HG03520 (cell line): Measurements from ENCODE around the gene TEX26.

Experiments
- ATAC-seq: cut with Tn5 transposase; IDR thresholded peaks from one replicate; pipeline ENCODE4 v1.9.1; 2021; ENCODE audit warnings: mild to moderate bottlenecking, moderate library complexity; ENCODE audit not compliant: unreplicated experiment

Gene TEX26

DNA sequence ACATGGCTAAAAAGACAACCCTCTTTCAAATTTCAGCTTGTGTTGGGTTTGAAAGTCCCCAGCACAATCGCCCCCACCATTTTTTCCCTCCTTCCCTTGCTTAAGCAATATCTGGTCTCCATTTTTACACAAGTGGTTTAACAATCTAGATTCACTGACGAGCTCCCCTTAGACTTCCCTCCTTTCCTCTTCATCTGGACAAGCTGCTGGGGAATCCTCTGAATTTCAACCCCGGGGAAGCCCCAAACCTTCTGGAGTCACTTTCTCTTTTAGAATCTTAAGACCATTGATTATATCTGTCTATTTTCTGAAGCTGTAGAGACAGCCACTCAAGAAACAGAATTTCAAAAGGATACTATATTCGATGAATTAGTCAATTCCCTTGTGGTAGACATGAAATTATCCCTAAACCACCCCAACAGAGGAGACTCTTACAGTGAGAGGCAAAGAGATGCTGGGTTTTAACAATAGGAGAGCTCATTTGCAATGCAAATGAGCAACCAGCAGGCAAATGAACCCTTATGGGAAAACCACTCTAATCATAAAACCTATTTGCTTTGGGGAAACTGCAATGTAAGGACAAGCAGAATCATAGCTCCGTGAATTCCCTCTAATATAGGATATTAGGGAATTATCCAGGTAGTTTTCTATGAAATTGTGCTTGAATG, 78.9 kb downstream of the TEX26 start:
- ATAC-seq: no peak

DNA sequence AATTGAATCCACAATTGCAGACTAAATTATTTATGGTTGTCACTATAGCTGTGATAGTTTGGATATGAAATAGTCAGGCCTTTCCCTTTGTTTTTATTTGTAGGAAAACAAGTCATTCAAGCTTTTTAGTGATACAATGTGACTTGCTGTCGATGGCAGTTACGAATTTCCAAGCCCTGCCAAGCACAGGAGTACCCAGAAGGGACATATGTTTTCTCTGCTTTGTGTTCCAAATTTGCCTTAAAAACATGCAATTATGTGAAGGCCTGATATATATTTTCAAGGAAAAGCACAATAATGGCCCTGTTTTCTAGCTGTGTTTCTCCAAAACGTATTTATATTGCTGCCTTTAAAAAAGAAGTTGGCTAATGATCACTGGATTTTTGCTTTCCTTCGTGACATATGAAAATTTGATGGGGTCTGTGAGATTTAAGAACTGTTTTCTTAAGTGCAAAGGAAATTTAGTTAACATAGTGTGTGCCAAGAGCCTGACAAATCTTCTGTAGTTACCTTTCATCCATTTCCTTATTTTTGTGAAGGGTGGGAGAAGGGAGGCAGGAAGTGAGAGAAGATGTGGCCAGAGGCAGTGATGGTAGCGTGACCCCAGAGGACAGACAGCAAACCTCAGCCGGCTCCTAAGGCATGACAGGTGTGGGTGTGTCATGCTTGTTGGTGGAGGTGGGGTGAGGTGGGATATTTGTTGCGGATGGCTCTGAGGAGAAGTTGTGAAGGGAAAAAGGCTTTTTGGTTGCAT, 79.6 kb downstream of the TEX26 start:
- no peak for ATAC-seq

DNA sequence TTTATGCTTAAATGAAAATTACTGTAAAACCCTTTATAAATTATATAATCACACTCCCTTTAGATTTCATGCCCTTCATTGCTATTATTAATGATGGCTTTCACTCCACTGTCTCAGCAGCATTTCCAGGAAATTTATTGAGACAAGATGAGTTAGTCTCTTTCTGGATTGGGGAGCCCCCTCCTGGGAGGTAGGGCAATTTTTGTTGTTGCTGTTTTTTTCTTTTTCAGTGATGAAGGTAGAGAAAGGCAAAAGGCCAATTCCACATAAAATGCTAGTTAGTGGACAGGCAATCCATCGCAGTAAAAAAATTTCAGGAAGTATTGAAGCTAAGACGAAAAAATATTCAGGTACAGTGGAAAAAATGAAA, 80.2 kb downstream of the TEX26 start:
- no peak for ATAC-seq

DNA sequence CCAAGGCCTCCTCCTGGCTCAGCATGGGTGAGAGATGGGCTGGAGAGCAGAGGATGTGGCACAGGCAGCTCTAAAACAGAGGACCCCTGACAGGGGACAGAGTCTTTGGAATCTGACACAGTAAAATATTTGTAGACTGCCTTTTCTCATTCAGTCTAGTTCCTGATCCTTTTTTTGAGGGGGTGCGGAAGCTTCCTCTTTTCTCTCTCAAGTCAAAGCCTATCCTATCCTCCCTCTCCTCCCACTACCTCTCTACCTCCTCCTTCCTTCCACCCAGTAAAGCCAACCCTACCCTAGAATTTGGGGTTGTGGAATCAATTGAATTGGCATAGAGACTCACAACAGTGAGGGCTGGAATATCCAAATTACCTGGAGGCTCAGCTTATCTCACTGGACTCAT, 82.0 kb downstream of the TEX26 start:
- ATAC-seq: no peak

DNA sequence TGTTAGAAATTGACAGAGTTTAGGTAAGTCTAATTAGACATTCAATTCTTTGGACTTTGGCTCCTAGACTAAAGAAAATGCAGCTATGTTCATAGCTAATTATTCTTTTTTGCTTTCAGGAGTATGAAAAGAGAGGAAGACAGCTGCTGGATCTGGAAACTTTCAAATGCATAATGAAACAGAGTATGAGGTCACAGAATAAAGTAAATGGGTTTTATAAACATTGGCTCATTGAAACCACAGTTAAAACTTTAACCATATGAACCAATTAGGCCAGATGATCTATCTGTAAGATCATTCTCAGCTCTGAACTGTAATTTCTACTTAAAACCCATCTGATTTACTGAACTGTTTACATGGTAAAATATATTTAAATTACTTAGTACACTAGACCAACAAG, 82.7 kb downstream of the TEX26 start:
- ATAC-seq: no peak

DNA sequence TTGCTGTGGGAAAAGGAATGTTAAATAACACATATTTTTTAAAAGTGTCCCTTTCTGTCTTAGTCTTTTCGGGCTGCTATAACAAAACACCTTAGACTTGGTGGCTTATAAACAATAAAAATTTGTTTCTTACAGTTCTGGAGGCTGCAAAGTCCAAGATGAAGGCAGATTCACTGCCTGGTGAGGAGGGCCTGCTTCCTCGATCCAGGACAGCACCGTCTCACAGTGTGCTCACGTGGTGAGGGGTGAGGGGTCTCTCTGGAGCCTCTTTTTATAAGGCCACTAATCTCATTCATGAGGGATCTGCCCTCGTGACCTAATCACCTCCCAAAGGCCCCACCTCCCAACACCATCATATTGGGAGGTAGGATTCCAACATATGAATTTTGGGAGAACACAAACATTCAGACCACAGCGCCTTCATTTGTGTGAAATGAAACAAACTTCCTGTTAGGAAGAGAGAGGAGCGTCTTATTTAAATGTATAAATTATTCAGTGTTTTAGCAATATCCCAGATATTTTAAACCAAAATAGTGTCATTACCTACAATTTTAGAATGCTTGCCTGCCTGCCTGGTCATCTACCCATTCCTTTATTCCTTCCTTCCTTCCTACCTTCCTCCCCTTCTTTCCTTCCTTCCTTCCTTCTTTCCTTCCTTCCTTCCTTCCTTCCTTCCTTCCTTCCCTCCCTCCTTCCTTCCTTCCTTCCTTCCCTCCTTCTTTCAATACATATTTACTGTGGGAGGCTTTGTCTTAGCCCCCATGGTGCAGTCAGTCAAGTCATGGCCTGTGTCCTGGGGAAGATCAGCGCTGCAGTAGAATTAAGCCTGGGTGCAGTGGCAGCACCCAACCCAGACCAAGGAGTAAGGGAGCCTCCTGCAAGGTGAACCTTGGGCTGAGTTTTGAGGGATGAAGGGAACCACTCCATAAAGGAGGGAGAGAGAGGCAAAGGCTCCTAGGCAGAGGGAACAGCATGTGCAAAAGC, 84.2 kb downstream of the TEX26 start:
- no peak for ATAC-seq

DNA sequence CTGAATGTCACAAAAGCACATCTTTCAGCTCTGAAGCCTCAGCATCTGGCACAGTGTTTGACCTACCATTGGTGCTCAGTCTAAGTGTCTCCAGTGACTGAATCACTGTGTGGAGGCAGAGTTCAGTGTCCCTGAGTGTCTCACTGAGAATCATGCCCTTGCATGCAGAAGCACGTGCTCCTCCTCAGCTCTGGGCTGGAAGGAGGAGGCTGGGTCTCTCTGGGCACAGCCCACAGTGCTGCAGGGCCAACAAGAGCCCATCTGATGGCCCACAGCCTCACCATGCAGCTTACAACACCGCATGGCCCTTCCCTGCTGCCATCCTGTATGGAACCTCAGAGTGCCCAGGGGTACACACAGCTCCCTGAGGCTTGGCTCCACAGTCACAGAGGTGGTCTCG, 86.1 kb downstream of the TEX26 start:
- ATAC-seq: no peak

DNA sequence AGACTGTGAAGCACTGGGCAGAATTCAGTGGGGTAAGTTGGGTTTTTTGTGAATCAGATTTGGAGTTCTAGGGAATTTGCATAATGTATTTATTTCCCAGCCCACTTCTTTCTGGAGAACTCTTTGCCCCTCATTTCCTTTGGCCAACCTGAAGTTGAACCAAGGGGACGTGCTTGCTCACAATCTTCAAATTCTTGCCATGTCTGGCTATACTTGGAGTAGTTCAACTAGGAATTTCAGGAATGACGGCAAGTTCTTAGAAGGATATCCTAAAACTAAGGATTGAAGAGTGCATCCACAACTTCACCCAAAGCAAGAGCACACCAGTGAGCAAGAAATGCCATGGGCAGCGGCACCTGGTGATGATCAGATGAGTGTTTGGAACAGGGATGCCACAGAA, 88.5 kb downstream of the TEX26 start:
- ATAC-seq: no peak

DNA sequence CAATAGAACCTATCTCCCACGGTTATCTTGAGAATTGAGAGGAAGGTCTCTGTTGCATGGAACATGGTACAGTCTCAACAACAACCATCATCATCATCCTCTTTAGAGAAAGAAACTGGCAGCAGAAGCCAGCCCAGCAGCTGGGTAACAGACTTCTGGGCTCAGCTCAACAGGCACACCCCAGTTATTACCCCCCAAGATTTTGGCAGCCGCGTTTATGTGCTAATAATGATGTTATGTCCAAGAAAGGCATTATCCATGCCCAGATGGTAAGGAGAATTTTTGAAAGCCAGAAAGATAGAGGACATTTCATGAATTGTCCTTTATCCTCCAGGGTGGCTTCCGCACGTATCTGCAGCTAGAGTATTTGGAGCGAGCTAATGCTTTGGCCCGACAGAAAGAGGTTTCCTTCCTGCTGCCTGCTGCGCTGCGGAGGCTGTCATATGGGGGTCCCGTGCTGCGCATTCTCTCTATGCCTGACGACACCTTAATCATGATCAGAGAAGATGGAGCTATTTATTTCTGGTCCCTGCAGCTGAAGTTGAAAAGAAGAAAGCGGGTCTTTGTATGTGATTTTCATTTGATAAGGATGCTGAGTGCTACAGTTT, 89.9 kb downstream of the TEX26 start:
- ATAC-seq: no peak

DNA sequence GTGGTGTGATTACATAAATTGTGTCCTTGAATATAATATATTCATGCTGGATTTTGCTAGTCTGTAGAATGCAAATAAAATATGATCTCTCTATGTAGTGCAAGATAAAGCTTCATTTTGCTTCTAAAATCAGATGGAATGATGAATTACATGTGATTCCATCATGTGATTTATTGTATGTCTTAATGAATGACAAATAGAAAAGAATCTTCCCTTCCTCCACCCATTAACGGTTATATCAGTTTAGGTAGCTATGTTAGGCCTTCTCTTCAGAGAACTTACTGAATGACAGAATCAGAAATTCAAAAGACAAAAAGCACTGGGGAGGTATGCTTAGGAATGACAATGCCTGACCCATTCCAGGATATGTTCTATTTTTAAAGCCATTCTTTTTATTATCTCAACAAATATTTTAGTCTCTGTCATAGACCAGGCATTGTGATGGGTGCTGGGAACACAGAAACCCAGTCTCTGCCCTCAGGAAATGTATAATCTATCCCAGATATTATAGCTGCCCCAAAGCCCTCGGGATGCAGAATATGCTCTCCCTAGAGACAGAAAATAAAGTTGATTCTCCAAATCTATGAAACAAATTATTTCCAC, 90.6 kb downstream of the TEX26 start:
- ATAC-seq: no peak
